Cardiac septum (tissue), 1 donor: ENCODE results near the gene CDC14A. TPM values are rescaled to one million over a fixed set of nuclear protein-coding genes. Genes with fewer than 3 reads are reported as not detected.
"Not testable (repeated sequence)": the region's sequence is repeated elsewhere in the genome, so short reads cannot be mapped to it uniquely, and the experiment has no call there.

Experiments used
- DNase-seq: peaks from one replicate; pipeline ENCODE4 v3.0.0-alpha.2; 2020; ENCODE audit warnings: low spot score
- intact Hi-C: fragments of 100-400 bp; cut with DNase I; formaldehyde crosslinking; loops from one replicate; pipeline ENCODE4 v1.14.0; 2022
- total RNA-seq: library from RNA; stranded (reverse); fragmentation: NEBNext Ultra II Directional; extraction: Animal tissue kit (Norgen Biotek cat#: 25700); gene quantifications from one replicate; pipeline ENCODE4 v1.2.1, GENCODE V29; 2021
- donor health status: DM: no; HTN: no; CAD: no.

The CDC14A gene
- total RNA-seq, 1 donor from 2014 or later: 4.9 TPM

- intact Hi-C loops: no loop called here
- no peak for DNase-seq
Observed at GRCh38 chr1:100328133-100328532, 24.2 kb upstream of the CDC14A start.

GRCh38 chr1:100331146-100331545, 21.2 kb upstream of the CDC14A start:
- intact Hi-C loops: not testable (repeated sequence)

DNA sequence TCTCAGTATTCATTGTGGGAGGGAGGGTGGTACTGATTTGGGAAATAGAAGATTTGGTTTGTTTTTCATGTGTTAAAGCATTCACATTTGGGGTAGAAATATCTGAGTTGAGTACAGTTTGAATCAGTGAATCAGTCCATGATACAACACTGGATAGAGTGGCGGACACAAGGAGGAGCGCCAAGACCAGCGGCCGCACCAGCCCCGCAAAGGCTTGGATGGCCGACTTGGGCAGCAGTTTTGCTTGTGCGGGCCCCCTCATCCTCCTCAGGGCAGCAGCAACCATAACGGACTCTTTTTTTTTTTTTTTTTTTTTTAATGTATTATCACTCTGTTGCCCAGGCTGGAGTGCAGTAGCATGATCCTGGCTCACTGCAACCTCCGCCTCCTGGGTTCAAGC, 20.0 kb upstream of the CDC14A start:
- no peak for DNase-seq
- intact Hi-C loops: no loop called here

More at GRCh38 chr1:100331146-100331545, 21.2 kb upstream of the CDC14A start:
- not testable (repeated sequence) for DNase-seq

- intact Hi-C loops: no loop called here
- no peak for DNase-seq
Observed at GRCh38 chr1:100335436-100335835, 16.9 kb upstream of the CDC14A start.

DNA sequence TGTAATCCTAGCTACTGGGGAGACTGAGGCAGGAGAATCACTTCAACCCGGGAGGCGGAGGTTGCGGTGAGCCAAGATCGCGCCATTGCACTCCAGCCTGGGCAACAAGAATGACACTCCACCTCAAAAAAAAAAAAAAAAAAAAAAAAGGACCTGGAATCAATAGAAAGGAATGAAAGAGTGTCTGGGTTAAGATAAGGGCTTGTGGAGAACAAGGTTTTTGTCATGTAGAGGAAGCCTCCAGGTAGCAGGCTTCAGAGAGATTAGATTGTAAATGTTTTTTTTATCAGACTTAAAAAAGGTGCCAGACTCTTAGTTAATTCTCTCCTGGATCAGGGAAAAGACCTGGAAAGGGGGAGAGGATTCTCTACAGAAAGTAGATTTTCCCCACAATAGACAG, 14.4 kb upstream of the CDC14A start:
- intact Hi-C loops, DNase-seq: not testable (repeated sequence)

DNA sequence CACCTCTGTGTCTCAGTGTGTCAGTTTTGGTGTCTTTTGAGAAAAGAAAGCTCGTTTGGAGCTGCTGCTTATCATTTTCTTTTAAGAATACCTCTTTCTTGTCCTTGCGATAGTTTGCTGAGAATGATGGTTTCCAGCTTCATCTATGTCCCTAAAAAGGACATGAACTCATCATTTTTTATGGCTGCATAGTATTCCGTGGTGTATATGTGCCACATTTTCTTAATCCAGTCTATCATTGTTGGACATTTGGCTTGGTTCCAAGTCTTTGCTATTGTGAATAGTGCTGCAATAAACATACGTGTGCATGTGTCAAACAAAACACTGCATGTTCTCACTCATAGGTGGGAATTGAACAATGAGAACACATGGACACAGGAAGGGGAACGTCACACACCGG, 12.6 kb upstream of the CDC14A start:
- intact Hi-C loops, DNase-seq: not testable (repeated sequence)

DNA sequence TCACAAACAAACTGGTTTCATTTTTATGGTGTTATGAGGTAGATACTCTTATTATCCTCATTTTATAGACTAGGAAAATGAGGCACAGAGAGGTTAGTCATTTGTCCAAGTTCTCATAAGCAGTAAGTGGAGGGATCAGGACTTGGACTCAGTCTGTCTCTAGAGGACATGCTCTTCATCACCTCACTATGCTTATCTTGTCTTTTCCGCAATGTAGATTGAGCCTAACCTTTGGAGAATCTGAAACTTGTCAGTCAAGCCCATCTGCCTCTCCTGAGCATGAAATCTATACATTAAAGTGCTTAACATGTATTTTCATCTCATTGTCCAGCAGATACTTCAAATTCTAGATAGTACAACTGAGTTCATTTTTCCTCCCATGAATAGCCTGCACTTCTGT, 11.8 kb upstream of the CDC14A start:
- no peak for DNase-seq
- intact Hi-C loops: no loop called here

- intact Hi-C loops: no loop called here
- DNase-seq: no peak
Observed at GRCh38 chr1:100342348-100342747, 10.0 kb upstream of the CDC14A start.

DNA sequence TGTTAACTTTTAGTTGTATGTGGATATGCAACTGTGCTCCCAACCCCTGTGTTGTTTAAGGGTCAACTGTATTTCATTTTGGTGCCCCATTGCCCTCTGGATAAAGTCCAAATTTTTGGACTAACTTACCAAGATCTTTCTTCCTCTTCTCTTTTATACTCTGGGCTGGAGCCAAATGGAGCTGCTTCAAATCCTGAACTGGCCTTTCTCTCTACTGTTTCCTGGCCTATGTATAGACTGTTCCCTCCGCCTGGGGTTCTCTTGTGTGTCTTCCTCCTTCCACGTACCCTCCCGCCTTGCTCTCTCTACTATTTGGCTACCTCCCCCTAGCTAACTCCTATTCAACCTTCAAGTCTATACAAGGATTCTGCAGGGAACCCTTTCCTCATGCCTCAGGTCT, 8.4 kb upstream of the CDC14A start:
- no peak for DNase-seq
- intact Hi-C loops: no loop called here

DNA sequence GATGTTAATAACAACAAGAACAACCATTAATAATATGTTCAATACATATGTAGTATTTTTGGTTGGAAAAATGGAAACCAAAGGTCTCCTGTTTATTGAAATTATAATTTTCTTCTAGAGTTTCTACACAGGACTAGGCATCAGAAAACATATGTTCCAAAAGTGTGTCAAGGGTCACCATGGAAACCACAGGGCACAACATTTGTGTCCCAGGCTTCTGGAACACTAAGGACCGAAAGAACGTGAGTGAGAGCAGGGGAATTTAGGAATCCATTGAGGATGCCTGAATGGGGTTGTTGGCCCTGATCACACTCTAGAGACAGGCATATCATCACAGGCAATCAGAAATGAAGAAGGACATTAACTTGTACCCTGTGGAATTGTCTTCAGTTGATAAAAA, 7.5 kb upstream of the CDC14A start:
- DNase-seq: no peak
- intact Hi-C loops: no loop called here

- intact Hi-C loops: no loop called here
- DNase-seq: no peak
Observed at GRCh38 chr1:100346387-100346786, 5.9 kb upstream of the CDC14A start.

- intact Hi-C loops: no loop called here
- DNase-seq: no peak
Observed at GRCh38 chr1:100347009-100347966, 5.0 kb upstream of the CDC14A start.

- intact Hi-C loops: no loop called here
- DNase-seq: no peak
Observed at GRCh38 chr1:100348549-100349144, 3.7 kb upstream of the CDC14A start.

DNA sequence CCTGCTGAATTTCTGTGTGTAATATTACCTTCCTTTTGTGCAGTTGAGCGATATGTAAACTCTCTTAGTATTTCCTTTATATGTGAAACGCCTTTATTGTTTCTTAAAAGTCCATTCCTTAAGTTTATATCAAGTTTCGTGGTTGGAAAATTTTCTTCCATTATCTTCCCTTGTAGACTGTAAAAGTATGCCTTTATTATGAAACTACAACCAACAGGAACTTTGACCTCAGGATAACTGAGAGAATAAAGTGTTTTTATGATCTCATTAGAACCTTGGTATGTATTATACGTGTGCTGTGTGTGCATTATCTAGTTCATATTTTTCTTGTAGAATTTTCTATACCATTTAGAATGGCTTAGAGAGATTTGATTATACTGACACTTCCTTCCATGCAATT, 3.1 kb upstream of the CDC14A start:
- no peak for DNase-seq
- intact Hi-C loops: no loop called here

DNA sequence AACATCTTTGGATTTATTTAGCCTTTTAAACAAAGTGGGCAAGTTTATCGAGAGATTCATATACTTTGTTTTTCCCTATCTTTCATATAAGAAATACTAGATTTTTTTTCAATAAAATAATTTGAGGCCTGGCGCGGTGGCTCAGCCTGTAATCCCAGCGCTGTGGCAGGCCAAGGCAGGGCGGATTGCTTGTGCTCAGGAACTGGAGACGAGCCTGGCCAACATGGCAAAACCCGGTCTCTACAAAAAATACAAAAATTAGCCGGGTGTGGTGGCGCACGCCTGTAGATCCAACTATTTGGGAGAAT, 1.6 kb upstream of the CDC14A start:
- intact Hi-C loops: loop anchor here (1.0 to 5.0 kb wide), 3 partner anchors 84 to 313 kb away; partner anchors contain the start of gene RTCA

GRCh38 chr1:100351095-100351887, 1.0 kb upstream of the CDC14A start:
- intact Hi-C loops: loop anchor here (1.0 to 5.0 kb wide), 3 partner anchors 85 to 314 kb away; partner anchors contain the start of gene RTCA
- DNase-seq: peak; percentile 94

More for the DNA sequence above, 1.6 kb upstream of the CDC14A start:
- DNase-seq: no peak

GRCh38 chr1:100353071-100353801, 930 bp downstream of the CDC14A start:
- DNase-seq: peak; percentile 79
- intact Hi-C loops: loop anchor here (2.0 to 5.0 kb wide), 5 partner anchors 48 to 316 kb away; partner anchors contain the start of genes SASS6 and TRMT13

GRCh38 chr1:100353988-100354387, 1.7 kb downstream of the CDC14A start:
- intact Hi-C loops: loop anchor here (2.0 to 5.0 kb wide), 5 partner anchors 47 to 317 kb away; partner anchors contain the start of genes SASS6 and TRMT13
- DNase-seq: no peak

DNA sequence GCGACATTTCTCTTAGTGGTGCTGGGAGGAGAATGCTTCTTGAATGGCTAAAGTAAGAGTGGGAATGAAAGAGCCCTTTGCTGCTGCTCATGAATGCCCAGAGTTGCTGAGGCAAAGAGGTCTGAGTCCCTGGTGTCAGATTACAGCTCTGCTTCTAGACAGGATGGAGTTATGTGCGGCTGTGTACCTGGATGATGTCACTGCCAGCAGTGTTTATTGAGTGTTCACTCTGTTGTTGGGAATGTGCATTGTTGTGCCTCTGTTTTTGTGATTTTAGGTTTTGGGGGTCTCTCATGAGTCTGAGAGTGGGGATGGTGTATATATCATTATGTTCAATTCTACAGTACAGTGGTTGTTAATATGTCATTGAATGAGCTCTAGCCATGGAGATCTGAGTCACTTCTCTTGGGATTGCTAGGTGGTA, 2.7 kb downstream of the CDC14A start:
- no peak for DNase-seq
- intact Hi-C loops: loop anchor here (5.0 kb wide), 2 partner anchors 92 to 318 kb away; a partner anchor contains a TSS
